Kidney (tissue), 14 donors: Measurements from ENCODE around the gene UBAP2. TPM values are rescaled to one million over a fixed set of nuclear protein-coding genes. Genes with fewer than 3 reads are reported as not detected.
"Not testable (repeated sequence)": the region's sequence is repeated elsewhere in the genome, so short reads cannot be mapped to it uniquely, and the experiment has no call there.

Source experiments
- DNase-seq, 5 donors: peaks; one replicate each; pipeline ENCODE4 v3.0.0-alpha.2; 2013 to 2020
- FAIRE-seq: peaks from 2 replicates; lab custom pipeline; 2012; peaks lifted over from hg19 to GRCh38; lab: Jason Lieb, UNC
- H3K27ac ChIP-seq, 2 donors: one replicate each; pipeline ENCODE4 v1.7.0; 2013; ENCODE audit warnings: low read depth in 2 of 2, low read length in 2 of 2, inconsistent platforms in 1 of 2
- H3K27me3 ChIP-seq: one replicate; pipeline ENCODE4 v1.7.1; 2013; ENCODE audit warnings: low read length, inconsistent platforms; ENCODE audit not compliant: control insufficient read depth, insufficient read depth
- H3K36me3 ChIP-seq, 3 donors: one replicate each; pipeline versions ENCODE4 v1.7.0 to v1.7.1; 2013; ENCODE audit warnings: low read length in 3 of 3, control low read depth in 1 of 3, inconsistent platforms in 1 of 3; ENCODE audit not compliant: insufficient read depth in 3 of 3, control insufficient read depth in 2 of 3
- H3K4me1 ChIP-seq, 3 donors: one replicate each; pipeline versions ENCODE4 v1.7.0 to v1.7.1; 2013; ENCODE audit warnings: low read length in 3 of 3, inconsistent platforms in 1 of 3, low read depth in 1 of 3; ENCODE audit not compliant: control insufficient read depth in 2 of 3, insufficient read depth in 2 of 3
- H3K4me3 ChIP-seq, 3 donors: one replicate each; pipeline versions ENCODE4 v1.7.0 to v1.8.1; 2013; ENCODE audit warnings: low read length in 3 of 3, control low read depth in 1 of 3, inconsistent platforms in 1 of 3
- H3K9ac ChIP-seq, 3 donors: one replicate each; pipeline versions ENCODE4 v1.7.0 to v1.7.1; 2013; ENCODE audit warnings: low read length in 3 of 3, control low read depth in 1 of 3, inconsistent platforms in 1 of 3
- H3K9me3 ChIP-seq, 3 donors: one replicate each; pipeline versions ENCODE4 v1.7.0 to v1.7.1; 2013; ENCODE audit warnings: low read length in 3 of 3, control low read depth in 1 of 3, inconsistent platforms in 1 of 3; ENCODE audit not compliant: control insufficient read depth in 2 of 3, insufficient read depth in 1 of 3
- CTCF ChIP-seq: IDR thresholded peaks from 3 replicates; pipeline ENCODE4 v1.5.1; 2012; ENCODE audit warnings: mild to moderate bottlenecking, moderate library complexity, borderline replicate concordance; ENCODE audit not compliant: insufficient read depth; ENCODE audit errors: extremely low read depth
- intact Hi-C: fragments of 100-400 bp; cut with DNase I; formaldehyde crosslinking; loops from one replicate; pipeline ENCODE4 v1.11.1; 2022
- polyA plus RNA-seq: library from polyadenylated mRNA; stranded (reverse); fragments of 350-450 nt; fragmentation: Illumina TruSeq; extraction: RNeasy Lipid Tissue Mini Kit (QIAGEN cat#74804); gene quantifications from one replicate; pipeline ENCODE4 v1.2.3, GENCODE V29; 2014; ENCODE audit warnings: low read depth, low replicate concordance; ENCODE audit not compliant: insufficient read depth
- total RNA-seq: library from RNA; stranded (reverse); fragmentation: NEBNext Ultra II Directional; extraction: Animal tissue kit (Norgen Biotek cat#: 25700); gene quantifications from one replicate; pipeline ENCODE4 v1.2.1, GENCODE V29; 2021
- donor health status: control.
- donor health status: control.
- donor health status: control.
- donor health status: control.
- donor health status: control.
- donor health status: DM: yes; HTN: yes; CAD: no.
- donor health status: Normal renal cell carcinoma (clear cell type).

UBAP2 gene
- total and polyA plus RNA-seq, 2 donors from 2014 or later = 11.0 to 33.1 TPM

- no peak for TF ChIP-seq CTCF
- intact Hi-C loops = no loop called here
- H3K4me3 ChIP-seq = no peak overlapping the region
- H3K36me3 ChIP-seq = peaks cover 0 to 3% (median 0%) of the 10 kb centered on the region in 3 donors
- no peaks in the 10 kb centered on the region for H3K27me3 ChIP-seq
- H3K9me3 ChIP-seq = no peaks in the 10 kb centered on the region
- DNase-seq (no peak), FAIRE-seq (no peak)
- H3K4me1 ChIP-seq = no peaks in the 10 kb centered on the region
- no peak overlapping the region for H3K27ac ChIP-seq
- H3K9ac ChIP-seq = no peak overlapping the region
Observed at GRCh38 chr9:33964086-33964768, 84.5 kb downstream of the UBAP2 start.

- intact Hi-C loops, H3K4me1 ChIP-seq: not testable (repeated sequence)
Observed at GRCh38 chr9:33962468-33962867, 86.2 kb downstream of the UBAP2 start.

GRCh38 chr9:33959725-33960124 is 89.0 kb downstream of the UBAP2 start:
- H3K27me3 ChIP-seq = no peaks in the 10 kb centered on the region

More at GRCh38 chr9:33962468-33962867, 86.2 kb downstream of the UBAP2 start:
- not testable (repeated sequence) for FAIRE-seq, H3K36me3 ChIP-seq, H3K4me3 ChIP-seq, H3K27me3 ChIP-seq, H3K9ac ChIP-seq, H3K9me3 ChIP-seq, H3K27ac ChIP-seq, DNase-seq

More at GRCh38 chr9:33959725-33960124, 89.0 kb downstream of the UBAP2 start:
- Histone ChIP-seq H3K4me1 (no peaks in the 10 kb centered on the region), H3K4me3 (no peak overlapping the region), H3K9me3 (no peaks in the 10 kb centered on the region), H3K36me3 (peaks cover 0 to 5% (median 0%) of the 10 kb centered on the region in 3 donors), H3K27ac (no peak overlapping the region), H3K9ac (no peak overlapping the region)
- no peak for TF ChIP-seq CTCF
- DNase-seq (no peak), FAIRE-seq (no peak)
- intact Hi-C loops = no loop called here
